ENCODE data around the gene BUB1B.

- TF ChIP-seq CTCF (IDR thresholded peaks at IDR 0.05; ENCODE audit: borderline replicate concordance, extremely low read depth, low read length, poor library complexity, severe bottlenecking) (no peak), EZH2 (IDR thresholded peaks at IDR 0.05; ENCODE audit: borderline replicate concordance, low read depth, low read length, severe bottlenecking) (no peak)
These were observed 1.7 kb downstream of the BUB1B start for GRCh38 chr15:40162552-40162951.
